B cell (primary cell): ENCODE results near the gene ENTHD1. TPM values are rescaled to one million over a fixed set of nuclear protein-coding genes. Genes with fewer than 3 reads are reported as not detected.

ENCODE experiments used
- ATAC-seq: fragments of 200-7000 bp; cut with Tn5 transposase; one replicate; pipeline ENCODE4 v1.10.0; 2021; ENCODE audit warnings: low read depth, mild to moderate bottlenecking, moderate number of reproducible peaks, moderate library complexity
- CTCF ChIA-PET: fragments of 350-600 bp; sonication (Branson Sonifier 250); formaldehyde crosslinking; loops from one replicate; lab custom pipeline; 2021; ENCODE audit warnings: antibody characterized with exemption, inconsistent platforms; lab: Charles Lee
- POLR2A ChIA-PET: fragments of 350-600 bp; sonication (Branson Sonifier 250); formaldehyde crosslinking; loops from one replicate; lab custom pipeline; 2021; ENCODE audit warnings: antibody characterized with exemption; lab: Charles Lee
- DNase-seq: peaks from one replicate; pipeline ENCODE4 v3.0.0; 2013
- H2AFZ ChIP-seq: 2 replicates; pipeline ENCODE4 v1.6.1; 2012; ENCODE audit warnings: mild to moderate bottlenecking, low read depth, low read length; ENCODE audit not compliant: insufficient read depth, poor library complexity, severe bottlenecking
- H3K27ac ChIP-seq, 2 donors: 1 replicate in 1 of 2; 2 replicates in 1 of 2; pipeline ENCODE4 v1.5.1; 2012 to 2013; ENCODE audit warnings: low read length in 2 of 2, mild to moderate bottlenecking in 2 of 2, moderate library complexity in 1 of 2
- H3K27me3 ChIP-seq, 4 experiments: fragments of 200-600 bp in 1 of 4; sonication (generic) in 1 of 4; replicated peaks in 1 of 4; 1 replicate in 2 of 4; 2 replicates in 2 of 4; pipeline versions ENCODE4 v1.6.1 to v1.7.0; 2013 to 2016; ENCODE audit warnings: low read length in 3 of 4, mild to moderate bottlenecking in 2 of 4, mixed read lengths in 1 of 4, moderate library complexity in 1 of 4; ENCODE audit not compliant: insufficient read depth in 4 of 4, control insufficient read depth in 3 of 4; ENCODE audit errors: control extremely low read depth in 1 of 4
- H3K36me3 ChIP-seq, 2 experiments: replicated peaks in 1 of 2; 1 replicate in 1 of 2; 2 replicates in 1 of 2; pipeline versions ENCODE4 v1.6.1 to v1.7.1; 2013; ENCODE audit warnings: low read length in 1 of 2; ENCODE audit not compliant: insufficient read depth in 2 of 2, control insufficient read depth in 1 of 2; ENCODE audit errors: control extremely low read depth in 1 of 2, extremely low read depth in 1 of 2
- H3K4me1 ChIP-seq, 2 donors: fragments of 200-600 bp in 1 of 2; sonication (generic) in 1 of 2; 1 replicate in 1 of 2; 2 replicates in 1 of 2; pipeline versions ENCODE4 v1.5.1 to v1.6.1; 2013 to 2017; ENCODE audit warnings: low read length in 2 of 2; ENCODE audit not compliant: control insufficient read depth in 2 of 2, insufficient read depth in 2 of 2
- H3K4me2 ChIP-seq: replicated peaks from 2 replicates; pipeline ENCODE3; 2012; ENCODE audit warnings: mild to moderate bottlenecking, low read depth, low read length; ENCODE audit not compliant: poor library complexity, severe bottlenecking
- H3K4me3 ChIP-seq, 5 experiments: fragments of 200-600 bp in 1 of 5; sonication (generic) in 1 of 5; 1 replicate in 3 of 5; 2 replicates in 2 of 5; pipeline versions ENCODE4 v1.5.1 to v1.7.0; 2011 to 2016; ENCODE audit warnings: low read length in 4 of 5, mild to moderate bottlenecking in 4 of 5, low read depth in 2 of 5, control low read depth in 1 of 5, moderate library complexity in 1 of 5; ENCODE audit not compliant: insufficient read depth in 1 of 5; ENCODE audit errors: control extremely low read depth in 1 of 5, extremely low read depth in 1 of 5
- H3K79me2 ChIP-seq: fragments of 200-600 bp; sonication (generic); one replicate; pipeline ENCODE4 v1.6.0; 2016; ENCODE audit warnings: low read length; ENCODE audit not compliant: control insufficient read depth, insufficient read depth
- H3K9ac ChIP-seq: fragments of 200-600 bp; sonication (generic); 2 replicates; pipeline ENCODE4 v1.6.1; 2017; ENCODE audit warnings: mild to moderate bottlenecking, low read length, moderate library complexity
- H3K9me3 ChIP-seq, 3 donors: one replicate each; pipeline versions ENCODE4 v1.6.1 to v1.7.1; 2013; ENCODE audit warnings: low read length in 2 of 3; ENCODE audit not compliant: control insufficient read depth in 2 of 3, insufficient read depth in 1 of 3; ENCODE audit errors: control extremely low read depth in 1 of 3
- H4K20me1 ChIP-seq: 2 replicates; pipeline ENCODE4 v1.6.0; 2012; ENCODE audit warnings: mild to moderate bottlenecking, low read length; ENCODE audit not compliant: insufficient read depth, control insufficient read depth, poor library complexity, severe bottlenecking
- H3K27ac Mint-ChIP-seq: one replicate; pipeline ENCODE4 v1.8.0; 2021; ENCODE audit warnings: mixed read lengths
- H3K27me3 Mint-ChIP-seq: one replicate; pipeline ENCODE4 v1.8.0; 2021; ENCODE audit warnings: mixed read lengths
- H3K4me1 Mint-ChIP-seq: one replicate; pipeline ENCODE4 v1.8.0; 2021; ENCODE audit warnings: mixed read lengths
- H3K4me3 Mint-ChIP-seq: one replicate; pipeline ENCODE4 v1.8.0; 2021; ENCODE audit warnings: mixed read lengths
- H3K9me3 Mint-ChIP-seq: one replicate; pipeline ENCODE4 v1.8.0; 2022; ENCODE audit warnings: mixed read lengths; ENCODE audit not compliant: insufficient read depth
- CTCF ChIP-seq: fragments of 200-600 bp; IDR thresholded peaks from one replicate; pipeline ENCODE4 v1.8.0; 2022; ENCODE audit warnings: antibody characterized with exemption, mild to moderate bottlenecking
- EZH2 ChIP-seq: IDR thresholded peaks from 2 replicates; pipeline ENCODE4 v1.6.1; 2012; ENCODE audit warnings: borderline replicate concordance, low read depth, mild to moderate bottlenecking, moderate library complexity, low read length; ENCODE audit not compliant: insufficient read depth, poor library complexity, severe bottlenecking
- WGBS: methylation state at CpG from one replicate; pipeline ENCODE4 v1.1.5; 2013; ENCODE audit warnings: missing lambda C conversion rate; ENCODE audit not compliant: insufficient coverage; 5-methylcytosine and 5-hydroxymethylcytosine counted together
- intact Hi-C: fragments of 100-400 bp; cut with micrococcal nuclease; formaldehyde crosslinking; loops from one replicate; pipeline ENCODE4 v1.10.0; 2022
- polyA plus RNA-seq: library from polyadenylated mRNA; depleted of rRNA; stranded (reverse); fragments of >200 nt; gene quantifications from 2 replicates; pipeline ENCODE4 v1.2.3, GENCODE V29; 2012
- total RNA-seq, 2 donors: library from RNA; stranded (reverse); fragments of 120-200 nt in 1 of 2; gene quantifications; 1 replicate in 1 of 2; 2 replicates in 1 of 2; pipeline versions ENCODE4 v1.2.3 to v1.2.4, GENCODE V29; 2013 to 2022

The ENTHD1 gene
- total and polyA plus RNA-seq, 2 donors (not counting 1 experiment from before 2014, with no cell fraction given), result not detected

GRCh38 chr22:39722501-39722900 is 171.1 kb downstream of the ENTHD1 start:
- ATAC-seq, result no peak
- H3K4me2 ChIP-seq, result no peak overlapping the region
- no peak overlapping the region for H2AFZ ChIP-seq
- no peak overlapping the region for H3K27ac ChIP-seq
- CTCF ChIA-PET, result no interaction called here
- Mint-ChIP-seq H3K4me3 (no peak overlapping the region), H3K27me3 (peaks cover 25% of the 10 kb centered on the region), H3K27ac (no peak overlapping the region), H3K9me3 (no peaks in the 10 kb centered on the region), H3K4me1 (no peaks in the 10 kb centered on the region)
- H3K9me3 ChIP-seq, result no peaks in the 10 kb centered on the region
- no peaks in the 10 kb centered on the region for H3K4me1 ChIP-seq
- no peaks in the 10 kb centered on the region for H3K27me3 ChIP-seq
- H3K79me2 ChIP-seq, result no peaks in the 10 kb centered on the region
- no peaks in the 10 kb centered on the region for H3K36me3 ChIP-seq
- no peak overlapping the region for H3K9ac ChIP-seq
- WGBS, result 100% methylated on average over 1 of the region's 4 CpGs
- H4K20me1 ChIP-seq, result no peaks in the 10 kb centered on the region
- DNase-seq, result no peak
- TF ChIP-seq EZH2 (no peak), CTCF (no peak)
- intact Hi-C loops, result no loop called here
- no peak overlapping the region for H3K4me3 ChIP-seq
- POLR2A ChIA-PET, result no interaction called here

GRCh38 chr22:39722032-39722325 is 171.6 kb downstream of the ENTHD1 start:
- Histone ChIP-seq H3K27ac (no peak overlapping the region), H3K4me2 (no peak overlapping the region), H3K79me2 (no peaks in the 10 kb centered on the region), H4K20me1 (no peaks in the 10 kb centered on the region), H3K4me1 (no peaks in the 10 kb centered on the region), H3K4me3 (no peak overlapping the region), H3K36me3 (no peaks in the 10 kb centered on the region), H3K27me3 (no peaks in the 10 kb centered on the region), H3K9me3 (no peaks in the 10 kb centered on the region), H2AFZ (no peak overlapping the region), H3K9ac (no peak overlapping the region)
- Mint-ChIP-seq H3K27ac (no peak overlapping the region), H3K9me3 (no peaks in the 10 kb centered on the region), H3K4me1 (no peaks in the 10 kb centered on the region), H3K27me3 (peaks cover 20% of the 10 kb centered on the region), H3K4me3 (no peak overlapping the region)
- TF ChIP-seq CTCF (no peak), EZH2 (no peak)
- DNase-seq (no peak), ATAC-seq (no peak)
- ChIA-PET CTCF (no interaction called here), POLR2A (no interaction called here)
- WGBS, result 78% methylated on average over 5 of the region's 6 CpGs
- intact Hi-C loops, result no loop called here
